ENCODE data around the gene CCDC33. TPM values are rescaled to one million over a fixed set of nuclear protein-coding genes. Genes with fewer than 3 reads are reported as not detected.
"Not testable (repeated sequence)": the region's sequence is repeated elsewhere in the genome, so short reads cannot be mapped to it uniquely, and the experiment has no call there.

Gene CCDC33
- total and polyA plus RNA-seq, 7 donors = 0.01 to 0.03 TPM; not detected in 5

DNA sequence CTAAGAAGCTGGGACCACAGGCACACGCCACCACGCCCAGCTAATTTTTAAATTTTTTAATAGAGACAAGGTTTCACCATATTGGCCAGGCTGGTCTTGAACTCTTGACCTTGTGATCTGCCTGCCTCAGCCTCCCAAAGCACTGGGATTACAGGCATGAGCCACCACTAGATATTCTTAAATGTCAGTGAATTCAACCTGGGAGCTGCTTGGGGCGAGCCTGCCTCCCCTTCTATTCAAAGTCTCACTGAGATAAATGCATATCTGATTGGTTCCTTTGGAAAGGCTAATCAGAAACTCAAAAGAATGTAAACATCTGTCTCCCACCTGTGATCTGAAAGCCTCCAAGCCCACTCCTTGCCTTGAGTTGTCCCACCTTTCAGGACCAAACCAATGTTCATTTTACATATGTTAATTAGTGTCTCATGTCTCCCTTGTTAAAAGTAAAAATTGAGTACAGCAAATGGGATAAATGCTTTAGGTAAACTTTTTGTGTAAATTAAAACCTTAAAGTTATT is 116.3 kb downstream of the CCDC33 start:
- no peaks in the 10 kb centered on the region for H3K9me3 ChIP-seq
- intact Hi-C loops (cut with DNase I) = no loop called here
- ATAC-seq = no peak
- DNase-seq = no peak
- peaks cover 0 to 14% (median 0%) of the 10 kb centered on the region in 3 donors for H3K27me3 ChIP-seq (ENCODE audit: insufficient read depth in 3 of 3, low read length in 2 of 3)
- TF ChIP-seq, protein P1, sequence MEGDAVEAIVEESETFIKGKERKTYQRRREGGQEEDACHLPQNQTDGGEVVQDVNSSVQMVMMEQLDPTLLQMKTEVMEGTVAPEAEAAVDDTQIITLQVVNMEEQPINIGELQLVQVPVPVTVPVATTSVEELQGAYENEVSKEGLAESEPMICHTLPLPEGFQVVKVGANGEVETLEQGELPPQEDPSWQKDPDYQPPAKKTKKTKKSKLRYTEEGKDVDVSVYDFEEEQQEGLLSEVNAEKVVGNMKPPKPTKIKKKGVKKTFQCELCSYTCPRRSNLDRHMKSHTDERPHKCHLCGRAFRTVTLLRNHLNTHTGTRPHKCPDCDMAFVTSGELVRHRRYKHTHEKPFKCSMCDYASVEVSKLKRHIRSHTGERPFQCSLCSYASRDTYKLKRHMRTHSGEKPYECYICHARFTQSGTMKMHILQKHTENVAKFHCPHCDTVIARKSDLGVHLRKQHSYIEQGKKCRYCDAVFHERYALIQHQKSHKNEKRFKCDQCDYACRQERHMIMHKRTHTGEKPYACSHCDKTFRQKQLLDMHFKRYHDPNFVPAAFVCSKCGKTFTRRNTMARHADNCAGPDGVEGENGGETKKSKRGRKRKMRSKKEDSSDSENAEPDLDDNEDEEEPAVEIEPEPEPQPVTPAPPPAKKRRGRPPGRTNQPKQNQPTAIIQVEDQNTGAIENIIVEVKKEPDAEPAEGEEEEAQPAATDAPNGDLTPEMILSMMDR (IDR thresholded peaks at IDR 0.05) = no peak
- no peaks in the 10 kb centered on the region for H3K4me1 ChIP-seq
- H3K36me3 ChIP-seq (ENCODE audit: insufficient read depth in 1 of 2, low read depth in 1 of 2) = no peaks in the 10 kb centered on the region
- H3K27ac ChIP-seq = no peak overlapping the region
- WGBS, 3 donors = 81 to 84% (median 83%) methylated on average over 3 of the region's 3 CpGs
- H3K4me3 ChIP-seq = no peak overlapping the region

DNA sequence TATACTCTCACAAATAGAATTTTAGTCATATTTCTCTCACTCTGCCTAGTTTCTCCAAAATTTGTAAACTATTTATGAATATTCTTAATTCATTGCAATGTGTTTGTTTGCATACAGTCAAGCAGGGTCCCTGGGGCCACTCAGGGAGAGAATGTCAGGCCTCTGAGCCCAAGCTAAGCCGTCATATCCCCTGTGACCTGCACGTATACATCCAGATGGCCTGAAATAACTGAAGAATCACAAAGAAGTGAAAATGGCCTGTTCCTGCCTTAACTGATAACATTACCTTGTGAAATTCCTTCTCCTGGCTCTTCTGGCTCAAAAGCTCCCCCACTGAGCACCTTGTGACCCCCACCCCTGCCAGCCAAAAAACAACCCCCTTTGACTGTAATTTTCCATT is 117.9 kb downstream of the CCDC33 start:
- H3K27ac ChIP-seq; H3K4me1 ChIP-seq; intact Hi-C loops (cut with DNase I); H3K4me3 ChIP-seq; H3K9me3 ChIP-seq; H3K36me3 ChIP-seq (ENCODE audit: insufficient read depth in 1 of 2, low read depth in 1 of 2); ATAC-seq; DNase-seq: not testable (repeated sequence)
- WGBS, 3 donors = 53 to 75% (median 70%) methylated on average over 2 of the region's 2 CpGs
- H3K27me3 ChIP-seq (ENCODE audit: insufficient read depth in 3 of 3, low read length in 2 of 3) = peaks cover 0 to 17% (median 0%) of the 10 kb centered on the region in 3 donors

DNA sequence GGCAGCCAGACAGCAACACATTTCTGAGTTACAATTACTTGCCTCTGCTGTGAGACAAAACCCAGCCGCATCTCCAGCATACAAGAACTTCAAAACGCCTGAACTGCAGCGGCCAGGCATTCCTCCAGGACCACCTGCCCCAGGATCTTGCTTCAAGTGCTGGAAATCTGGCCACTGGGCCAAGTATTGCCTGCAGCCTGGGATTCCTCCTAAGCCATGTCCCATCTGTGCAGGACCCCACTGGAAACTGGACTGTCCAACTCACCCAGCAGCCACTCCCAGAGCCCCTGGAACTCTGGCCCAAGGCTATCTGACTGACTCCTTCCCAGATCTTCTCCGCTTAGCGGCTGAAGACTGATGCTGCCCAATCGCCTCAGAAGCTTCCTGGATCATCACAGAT is 119.9 kb downstream of the CCDC33 start:
- intact Hi-C loops (cut with DNase I); DNase-seq; H3K9me3 ChIP-seq; H3K4me3 ChIP-seq; H3K36me3 ChIP-seq (ENCODE audit: insufficient read depth in 1 of 2, low read depth in 1 of 2); H3K27ac ChIP-seq; ATAC-seq; H3K4me1 ChIP-seq: not testable (repeated sequence)
- peaks cover 0 to 17% (median 0%) of the 10 kb centered on the region in 3 donors for H3K27me3 ChIP-seq (ENCODE audit: insufficient read depth in 3 of 3, low read length in 2 of 3)
- 73 to 84% (median 83%) methylated on average over 6 of the region's 6 CpGs for WGBS, 3 donors

DNA sequence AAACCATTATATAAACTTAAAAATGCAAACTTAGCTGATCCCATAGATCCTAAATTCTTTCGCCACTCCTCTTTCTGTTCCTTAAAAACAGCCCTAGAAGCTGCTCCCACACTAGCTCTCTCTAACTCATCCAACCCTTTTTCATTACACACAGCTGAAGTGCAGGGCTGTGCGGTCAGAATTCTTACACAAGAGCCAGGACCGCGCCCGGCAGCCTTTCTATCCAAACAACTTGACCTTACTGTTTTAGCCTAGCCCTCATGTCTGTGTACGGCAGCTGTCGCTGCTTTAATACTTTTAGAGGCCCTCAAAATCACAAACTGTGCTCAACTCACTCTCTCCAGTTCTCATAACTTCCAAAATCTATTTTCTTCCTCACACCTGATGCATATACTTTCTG is 121.4 kb downstream of the CCDC33 start:
- H3K36me3 ChIP-seq (ENCODE audit: insufficient read depth in 1 of 2, low read depth in 1 of 2); H3K4me3 ChIP-seq; H3K4me1 ChIP-seq; intact Hi-C loops (cut with DNase I); H3K27me3 ChIP-seq (ENCODE audit: insufficient read depth in 3 of 3, low read length in 2 of 3); ATAC-seq; H3K9me3 ChIP-seq; H3K27ac ChIP-seq; DNase-seq: not testable (repeated sequence)
- 82 to 89% (median 86%) methylated on average over 7 of the region's 7 CpGs for WGBS, 3 donors

DNA sequence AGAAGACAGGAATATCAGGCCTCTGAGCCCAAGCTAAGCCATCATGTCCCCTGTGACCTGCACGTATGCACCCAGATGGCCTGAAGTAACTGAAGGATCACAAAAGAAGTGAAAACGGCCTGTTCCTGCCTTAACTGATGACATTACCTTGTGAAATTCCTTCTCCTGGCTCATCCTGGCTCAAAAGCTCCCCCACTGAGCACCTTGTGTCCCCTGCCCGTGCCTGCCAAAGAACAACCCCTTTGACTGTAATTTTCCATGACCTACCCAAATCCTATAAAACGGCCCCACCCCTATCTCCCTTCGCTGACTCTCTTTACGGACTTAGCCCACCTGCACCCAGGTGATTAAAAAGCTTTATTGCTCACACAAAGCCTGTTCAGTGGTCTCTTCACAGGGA is 123.2 kb downstream of the CCDC33 start:
- ATAC-seq; H3K4me3 ChIP-seq; H3K27ac ChIP-seq; H3K27me3 ChIP-seq (ENCODE audit: insufficient read depth in 3 of 3, low read length in 2 of 3); H3K4me1 ChIP-seq; intact Hi-C loops (cut with DNase I); H3K9me3 ChIP-seq; DNase-seq; H3K36me3 ChIP-seq (ENCODE audit: insufficient read depth in 1 of 2, low read depth in 1 of 2): not testable (repeated sequence)
- 60 to 62% (median 61%) methylated on average over 6 of the region's 6 CpGs for WGBS, 3 donors

DNA sequence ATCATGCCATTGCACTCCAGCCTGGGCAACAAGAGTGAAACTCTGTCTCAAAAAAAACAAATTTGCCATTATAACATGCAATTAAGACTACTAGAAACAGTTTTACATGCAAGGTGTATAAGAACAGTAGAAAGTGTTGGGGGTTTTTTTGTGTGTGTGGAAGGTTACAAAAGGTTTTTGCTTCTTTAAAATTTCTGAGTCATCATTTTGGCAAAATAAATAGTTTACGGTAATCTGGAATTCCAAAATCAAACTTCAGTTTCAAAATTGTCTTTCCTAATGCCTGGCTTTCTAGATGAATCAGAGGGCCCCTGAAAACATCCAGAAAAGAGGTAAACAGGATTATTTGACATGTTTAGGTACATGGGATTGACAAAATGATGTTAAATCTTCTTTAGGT is 124.7 kb downstream of the CCDC33 start:
- H3K9me3 ChIP-seq; H3K27ac ChIP-seq; H3K4me3 ChIP-seq; DNase-seq; ATAC-seq; intact Hi-C loops (cut with DNase I); H3K36me3 ChIP-seq (ENCODE audit: insufficient read depth in 1 of 2, low read depth in 1 of 2); H3K4me1 ChIP-seq: not testable (repeated sequence)
- peaks cover 0 to 15% (median 0%) of the 10 kb centered on the region in 3 donors for H3K27me3 ChIP-seq (ENCODE audit: insufficient read depth in 3 of 3, low read length in 2 of 3)
- 23 to 41% (median 39%) methylated on average over 1 of the region's 1 CpG for WGBS, 3 donors

DNA sequence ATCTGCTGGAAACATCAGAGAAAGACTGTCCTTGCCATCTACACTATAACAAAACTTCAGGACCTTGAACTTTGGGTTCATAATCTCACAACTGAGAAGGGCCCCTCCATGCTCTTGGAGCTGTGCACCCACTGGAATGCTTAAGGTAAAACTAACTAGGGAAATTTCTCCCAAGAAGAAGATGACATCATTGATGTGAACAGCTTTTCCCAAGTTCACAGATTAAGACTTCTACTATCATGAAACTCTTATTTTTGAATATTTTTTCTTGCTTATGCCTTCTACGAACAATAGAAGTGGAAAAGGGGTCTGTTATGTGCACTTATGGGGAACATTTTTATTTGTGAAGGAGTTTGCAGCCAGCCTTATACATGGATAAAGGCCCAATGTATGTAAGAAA is 126.4 kb downstream of the CCDC33 start:
- Histone ChIP-seq H3K27ac (no peak overlapping the region), H3K36me3 (ENCODE audit: insufficient read depth in 1 of 2, low read depth in 1 of 2) (no peaks in the 10 kb centered on the region), H3K27me3 (ENCODE audit: insufficient read depth in 3 of 3, low read length in 2 of 3) (peaks cover 0 to 16% (median 0%) of the 10 kb centered on the region in 3 donors), H3K4me1 (no peaks in the 10 kb centered on the region), H3K9me3 (no peaks in the 10 kb centered on the region), H3K4me3 (no peak overlapping the region)
- TF ChIP-seq, protein P1 (IDR thresholded peaks at IDR 0.05) = no peak
- DNase-seq (no peak), ATAC-seq (no peak)
- WGBS, 3 donors = 88 to 93% (median 90%) methylated on average over 1 of the region's 1 CpG
- intact Hi-C loops (cut with DNase I) = no loop called here
